Loucy (cell line): ENCODE results near the gene ZNRF3.

ENCODE experiments used
- CTCF ChIP-seq: fragments of 200-600 bp; sonication (generic); conservative IDR thresholded peaks from 2 replicates; pipeline ENCODE4 v1.5.1; 2014; ENCODE audit warnings: mild to moderate bottlenecking, antibody characterized with exemption, low read length
- EZH2phosphoT487 ChIP-seq: fragments of 200-600 bp; IDR thresholded peaks from 2 replicates; pipeline ENCODE4 v1.6.1; 2018; ENCODE audit warnings: antibody characterized with exemption, mild to moderate bottlenecking, moderate library complexity, borderline replicate concordance

GRCh38 chr22:29003552-29003951 lies 120.2 kb downstream of the ZNRF3 start:
- TF ChIP-seq CTCF (no peak), EZH2phosphoT487 (no peak)
